Mesodermal cell (in vitro differentiated cells): Measurements from ENCODE around the gene PLA2G5.

Source experiments
- H3K27ac ChIP-seq: 2 replicates; pipeline ENCODE4 v1.7.0; 2013; ENCODE audit warnings: mild to moderate bottlenecking, low read depth, low read length, moderate library complexity; ENCODE audit not compliant: severe bottlenecking
- H3K36me3 ChIP-seq: 2 replicates; pipeline ENCODE4 v1.7.1; 2013; ENCODE audit warnings: mild to moderate bottlenecking, low read length, moderate library complexity; ENCODE audit not compliant: control insufficient read depth, insufficient read depth
- H3K4me1 ChIP-seq: one replicate; pipeline ENCODE4 v1.7.1; 2013; ENCODE audit warnings: mild to moderate bottlenecking, low read length; ENCODE audit not compliant: insufficient read depth, control insufficient read depth, poor library complexity, severe bottlenecking
- H3K4me3 ChIP-seq: 2 replicates; pipeline ENCODE4 v1.7.0; 2013; ENCODE audit warnings: low read length, control low read depth, mild to moderate bottlenecking; ENCODE audit not compliant: insufficient read depth, poor library complexity, severe bottlenecking; ENCODE audit errors: extremely low read depth
- H3K9me3 ChIP-seq: 2 replicates; pipeline ENCODE4 v1.7.1; 2013; ENCODE audit warnings: mild to moderate bottlenecking, low read length, moderate library complexity; ENCODE audit not compliant: control insufficient read depth
- WGBS, 2 experiments: methylation state at CpG; one replicate each; pipeline ENCODE4 v1.1.5; 2013; ENCODE audit warnings: missing lambda C conversion rate in 2 of 2; ENCODE audit not compliant: insufficient coverage in 2 of 2; 5-methylcytosine and 5-hydroxymethylcytosine counted together

Gene PLA2G5

DNA sequence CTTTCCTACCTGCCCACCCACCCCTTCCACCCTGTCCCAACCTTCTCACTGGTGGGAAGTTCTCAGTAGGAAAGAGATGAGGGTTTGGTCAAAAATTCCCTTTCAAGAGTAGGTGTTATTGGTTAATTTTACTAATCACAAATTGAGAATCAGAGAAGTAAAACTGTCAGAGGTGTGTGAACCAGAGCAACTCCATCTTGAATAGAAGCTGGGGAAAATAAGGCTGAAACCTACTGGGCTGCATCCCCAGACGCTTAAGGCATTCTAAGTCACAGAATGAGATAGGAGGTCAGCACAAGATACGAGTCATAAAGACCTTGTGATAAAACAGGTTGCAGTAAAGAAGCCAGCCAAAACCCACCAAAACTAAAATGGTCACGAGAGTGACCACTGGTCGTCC is 37.8 kb downstream of the PLA2G5 start:
- H3K27ac ChIP-seq = peak overlapping the region; percentile 67
- H3K9me3 ChIP-seq = peaks cover 4% of the 10 kb centered on the region
- 70 to 100% methylated on average over 1 to 3 of the region's 4 CpGs for WGBS, 2 experiments
- H3K4me3 ChIP-seq = no peak overlapping the region
- H3K4me1 ChIP-seq = peaks cover 8% of the 10 kb centered on the region
- no peaks in the 10 kb centered on the region for H3K36me3 ChIP-seq

DNA sequence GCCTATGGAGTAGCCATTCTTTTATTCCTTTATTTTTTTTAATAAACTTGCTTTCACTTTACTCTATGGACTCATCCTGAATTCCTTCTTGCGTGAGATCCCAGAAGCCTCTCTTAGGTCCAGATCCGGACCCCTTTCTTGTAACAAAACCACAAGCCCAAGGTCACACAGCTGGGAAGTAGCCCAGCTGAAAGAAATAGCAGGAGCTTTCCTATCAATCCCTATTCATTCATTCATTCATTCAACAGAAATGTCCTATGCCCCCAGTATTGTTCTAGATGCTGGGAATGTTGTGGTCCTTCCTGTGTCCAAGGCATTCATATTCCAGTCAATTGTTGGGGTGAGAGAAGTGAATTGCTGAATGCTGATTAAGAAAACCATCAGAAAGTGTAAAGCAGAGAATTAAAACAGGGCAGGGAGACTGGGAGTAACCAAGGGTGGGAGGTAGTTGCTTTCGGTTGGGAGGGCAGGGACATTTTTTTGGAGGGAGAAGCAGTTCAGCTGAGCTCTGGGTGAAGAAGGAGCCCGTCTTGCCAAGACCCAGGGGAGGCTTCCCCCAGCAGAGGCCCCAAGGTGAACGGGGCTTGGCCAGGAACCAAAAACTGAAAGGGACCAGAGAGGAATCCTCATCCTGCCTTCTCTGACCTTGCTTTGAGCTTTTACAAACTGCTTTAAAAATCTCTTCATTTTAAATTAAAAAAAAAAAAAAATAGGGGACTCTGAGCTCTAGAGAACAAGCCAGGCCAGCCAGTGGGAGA is 38.6 kb downstream of the PLA2G5 start:
- Histone ChIP-seq H3K4me3 (no peak overlapping the region), H3K36me3 (no peaks in the 10 kb centered on the region), H3K9me3 (peaks cover 4% of the 10 kb centered on the region), H3K27ac (no peak overlapping the region), H3K4me1 (peaks cover 8% of the 10 kb centered on the region)
- 88 to 89% methylated on average over 4 to 5 of the region's 5 CpGs for WGBS, 2 experiments

DNA sequence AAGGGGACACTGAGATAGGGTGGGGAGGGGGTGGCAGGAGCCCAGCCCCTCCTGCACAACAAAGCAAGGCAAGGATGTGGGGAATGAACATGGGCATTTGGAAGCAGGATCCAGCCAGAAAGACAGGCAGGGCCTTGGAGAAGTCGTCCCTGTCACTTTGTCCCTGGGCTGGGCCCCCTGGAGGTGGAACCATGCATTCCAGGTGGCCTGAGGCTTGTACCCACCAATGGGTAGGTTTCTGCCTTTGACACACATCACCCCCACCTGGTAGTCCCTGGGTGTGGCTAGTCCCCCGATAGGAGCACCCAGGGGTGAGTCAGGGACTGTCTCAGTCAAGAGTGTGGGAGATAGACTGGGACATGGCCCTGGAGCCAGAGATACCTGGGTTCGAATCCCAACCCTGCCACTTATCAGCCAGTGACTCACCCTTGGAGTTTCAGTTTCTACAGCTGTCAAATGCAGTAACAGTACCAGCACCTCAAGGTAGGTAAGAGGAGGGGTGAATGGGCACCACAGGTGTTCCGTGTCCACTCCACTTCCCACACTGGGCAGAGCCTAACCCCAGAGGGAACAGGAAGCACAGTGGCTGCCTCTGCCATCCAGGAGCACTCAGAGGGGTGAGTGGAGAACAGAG is 39.3 kb downstream of the PLA2G5 start:
- no peak overlapping the region for H3K27ac ChIP-seq
- peaks cover 8% of the 10 kb centered on the region for H3K4me1 ChIP-seq
- WGBS, 2 experiments = 83 to 91% methylated on average over 1 to 4 of the region's 4 CpGs
- no peak overlapping the region for H3K4me3 ChIP-seq
- H3K9me3 ChIP-seq = peaks cover 4% of the 10 kb centered on the region
- H3K36me3 ChIP-seq = no peaks in the 10 kb centered on the region

DNA sequence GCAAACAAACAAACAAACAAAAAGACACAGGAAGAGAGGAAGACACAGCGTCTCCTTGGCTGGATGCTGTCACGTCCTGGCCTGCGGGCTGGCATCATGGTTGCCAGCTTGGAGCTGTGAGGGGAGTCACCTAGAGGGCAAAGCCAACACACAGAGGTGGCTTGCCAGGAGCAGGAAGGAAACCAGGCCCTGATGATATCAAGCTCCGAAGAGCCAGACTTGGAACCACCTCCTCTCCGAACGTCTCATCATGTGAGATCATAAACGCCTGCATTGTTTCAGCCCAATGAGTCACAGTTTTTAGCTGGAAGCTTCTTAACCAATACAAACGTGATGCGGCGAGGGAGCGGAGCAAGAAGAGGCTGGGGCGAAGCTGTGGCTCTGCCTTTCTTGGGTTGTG is 40.7 kb downstream of the PLA2G5 start:
- H3K36me3 ChIP-seq = no peaks in the 10 kb centered on the region
- H3K4me1 ChIP-seq = peaks cover 8% of the 10 kb centered on the region
- peak overlapping the region; percentile 43 for H3K27ac ChIP-seq
- peaks cover 4% of the 10 kb centered on the region for H3K9me3 ChIP-seq
- no peak overlapping the region for H3K4me3 ChIP-seq
- 92 to 94% methylated on average over 11 to 12 of the region's 12 CpGs for WGBS, 2 experiments

DNA sequence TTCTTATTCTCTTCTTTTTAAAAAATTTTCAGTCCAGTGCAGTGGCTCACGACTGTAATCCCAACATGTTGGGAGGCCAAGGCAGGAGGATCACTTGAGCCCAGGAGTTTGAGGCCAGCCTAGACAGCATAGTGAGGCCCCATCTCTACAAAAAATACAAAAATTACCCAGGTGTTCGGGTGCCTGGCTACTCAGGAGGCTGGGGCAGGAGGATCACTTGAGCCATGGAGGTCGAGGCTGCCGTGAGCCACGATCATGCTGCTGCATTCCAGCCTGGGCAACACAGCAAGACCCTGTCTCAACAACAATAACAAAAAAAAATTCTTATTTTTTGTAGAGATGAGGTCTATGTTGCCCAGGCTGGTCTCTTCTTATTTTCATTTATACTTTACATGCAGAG is 41.5 kb downstream of the PLA2G5 start:
- no peaks in the 10 kb centered on the region for H3K36me3 ChIP-seq
- H3K27ac ChIP-seq = no peak overlapping the region
- 95 to 100% methylated on average over 2 to 5 of the region's 5 CpGs for WGBS, 2 experiments
- H3K4me1 ChIP-seq = peaks cover 8% of the 10 kb centered on the region
- H3K9me3 ChIP-seq = peaks cover 3% of the 10 kb centered on the region
- H3K4me3 ChIP-seq = no peak overlapping the region

DNA sequence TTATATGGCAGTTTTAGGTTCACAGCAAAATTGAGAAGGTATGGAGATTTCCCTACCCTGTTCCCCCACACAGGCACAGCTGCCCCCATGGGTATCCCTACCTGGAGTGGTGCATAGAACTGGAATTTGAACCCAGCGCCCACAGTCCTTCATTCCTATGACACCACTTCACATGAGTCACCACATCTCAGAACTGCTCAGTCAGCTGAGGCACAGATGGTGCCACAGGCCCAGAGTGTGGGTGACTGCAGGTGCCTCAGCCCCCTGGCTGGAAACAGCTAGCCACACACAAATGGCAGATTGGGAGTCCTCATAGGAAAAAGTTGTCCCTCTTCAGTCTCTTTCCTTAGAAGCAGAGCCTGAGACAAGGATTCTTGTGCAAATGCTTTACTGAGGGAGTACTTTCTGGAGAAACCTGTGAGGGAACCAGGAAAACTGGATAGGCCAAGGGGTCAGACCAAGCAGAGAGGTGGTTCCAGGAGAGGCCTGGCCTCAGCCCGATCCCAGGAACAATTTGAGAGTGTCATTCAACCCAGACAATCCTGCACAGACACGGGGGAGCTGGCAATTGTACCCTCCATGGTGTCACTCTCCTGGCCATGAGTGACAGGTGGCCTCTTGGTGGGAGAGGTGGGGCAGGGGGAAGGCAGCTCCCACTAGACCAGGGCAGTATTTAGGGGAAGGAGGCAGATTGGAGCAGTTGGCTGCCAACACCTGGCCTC is 42.4 kb downstream of the PLA2G5 start:
- no peaks in the 10 kb centered on the region for H3K36me3 ChIP-seq
- no peak overlapping the region for H3K4me3 ChIP-seq

DNA sequence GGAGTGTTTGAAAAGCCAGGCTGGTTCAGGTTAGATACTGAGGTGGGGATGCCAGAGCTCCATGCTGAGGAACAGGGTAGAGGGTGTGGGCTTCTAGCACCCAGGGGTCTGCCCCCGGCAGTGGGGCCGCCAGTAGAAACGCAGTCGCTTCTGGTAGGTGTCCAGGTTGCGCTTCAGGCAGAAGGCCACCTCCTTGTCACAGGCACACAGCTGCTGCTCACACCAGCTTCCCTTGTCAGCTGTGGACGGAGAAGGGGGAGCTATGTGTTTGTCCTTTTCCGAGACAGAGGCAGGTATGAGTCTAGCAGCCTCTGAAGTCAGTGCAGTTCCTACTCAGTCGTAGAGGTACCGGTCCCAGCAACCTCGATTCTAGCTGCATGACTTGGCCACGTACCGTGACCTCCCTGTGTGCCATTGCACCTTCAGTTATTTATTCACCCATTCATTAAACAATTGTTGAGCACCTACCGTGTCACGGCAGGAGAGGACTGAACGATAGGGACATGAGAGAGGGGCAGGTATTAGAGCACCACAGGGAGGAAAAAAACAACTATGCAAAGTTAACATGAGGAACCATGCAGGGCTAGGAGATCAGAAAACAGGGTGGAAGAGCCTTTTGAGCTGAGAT is 44.1 kb downstream of the PLA2G5 start:
- Histone ChIP-seq H3K4me1 (no peaks in the 10 kb centered on the region), H3K4me3 (no peak overlapping the region), H3K9me3 (no peaks in the 10 kb centered on the region), H3K27ac (no peak overlapping the region), H3K36me3 (no peaks in the 10 kb centered on the region)
- 88 to 89% methylated on average over 9 to 13 of the region's 15 CpGs for WGBS, 2 experiments

More for the DNA sequence above, 42.4 kb downstream of the PLA2G5 start:
- Histone ChIP-seq H3K9me3 (no peaks in the 10 kb centered on the region), H3K27ac (no peak overlapping the region), H3K4me1 (peaks cover 5% of the 10 kb centered on the region)
- WGBS, 2 experiments = 79 to 92% methylated on average over 2 to 3 of the region's 3 CpGs

DNA sequence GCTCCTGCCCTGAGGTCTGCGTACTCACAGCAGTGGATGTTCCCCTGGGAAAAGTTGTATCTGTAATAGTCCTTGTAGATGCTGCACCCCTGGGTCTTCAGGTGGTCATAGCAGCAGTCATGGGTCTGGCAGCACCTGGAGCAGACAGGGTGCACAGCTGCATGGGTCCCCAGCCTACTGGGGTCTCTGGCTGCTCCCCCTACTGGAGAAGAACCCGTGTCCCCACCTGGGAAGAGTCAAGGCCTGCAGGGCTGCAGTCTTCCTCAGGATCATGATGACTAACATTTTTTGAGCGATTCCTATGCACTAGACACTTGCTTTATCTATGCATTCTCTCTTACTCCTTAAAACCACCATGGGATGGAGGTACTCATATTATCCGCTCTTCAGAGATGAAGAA is 45.5 kb downstream of the PLA2G5 start:
- Histone ChIP-seq H3K9me3 (no peaks in the 10 kb centered on the region), H3K4me3 (no peak overlapping the region), H3K27ac (no peak overlapping the region), H3K4me1 (no peaks in the 10 kb centered on the region), H3K36me3 (no peaks in the 10 kb centered on the region)
- 81 to 83% methylated on average over 3 to 4 of the region's 4 CpGs for WGBS, 2 experiments

DNA sequence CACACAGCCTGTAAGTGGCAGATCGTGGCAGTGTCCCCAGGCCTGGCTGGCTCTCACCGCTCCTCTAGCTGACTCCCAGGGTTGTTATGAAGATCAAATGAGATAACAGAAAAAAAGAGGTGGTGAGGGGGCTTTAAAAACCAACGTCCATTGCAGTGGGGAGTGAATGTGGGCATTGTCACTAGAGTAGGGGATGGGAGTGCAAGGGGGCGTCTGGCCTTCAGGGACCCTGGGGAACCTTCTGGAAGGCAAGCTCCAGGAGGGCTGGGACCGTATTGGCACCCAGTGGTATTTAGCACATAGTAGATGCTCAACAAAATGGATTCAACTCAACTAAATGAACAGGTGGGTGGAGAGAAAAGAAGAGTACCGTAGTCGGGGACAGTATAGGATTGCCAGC is 45.9 kb downstream of the PLA2G5 start:
- Histone ChIP-seq H3K4me3 (no peak overlapping the region), H3K4me1 (no peaks in the 10 kb centered on the region), H3K36me3 (no peaks in the 10 kb centered on the region), H3K9me3 (no peaks in the 10 kb centered on the region), H3K27ac (no peak overlapping the region)
- 96% methylated on average over 3 to 6 of the region's 7 CpGs for WGBS, 2 experiments

DNA sequence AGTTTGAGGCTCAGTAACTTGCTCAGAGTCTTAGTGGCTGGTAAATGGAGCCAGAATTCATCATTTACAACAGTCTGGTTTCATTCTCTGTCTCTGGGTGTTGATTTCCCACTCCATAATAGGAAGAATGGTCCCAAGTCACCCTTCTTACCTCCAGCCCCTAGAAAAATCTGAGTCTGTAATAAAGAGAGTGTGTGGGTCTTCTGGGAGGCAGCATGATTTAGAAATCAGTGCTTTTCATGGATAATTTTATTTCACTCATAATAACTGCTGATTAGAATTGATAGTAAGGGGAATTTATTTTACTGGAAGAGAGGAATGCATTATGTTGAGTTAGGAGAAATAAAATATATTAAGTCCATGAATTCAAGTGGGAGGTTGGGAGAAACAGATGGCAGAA is 47.2 kb downstream of the PLA2G5 start:
- no peaks in the 10 kb centered on the region for H3K4me1 ChIP-seq
- no peaks in the 10 kb centered on the region for H3K36me3 ChIP-seq
- no peak overlapping the region for H3K4me3 ChIP-seq
- H3K9me3 ChIP-seq = no peaks in the 10 kb centered on the region
- H3K27ac ChIP-seq = no peak overlapping the region
